HG03025 (cell line): ENCODE results near the gene FANCE.

Experiments used
- ATAC-seq: cut with Tn5 transposase; IDR thresholded peaks from one replicate; pipeline ENCODE4 v1.9.1; 2021; ENCODE audit warnings: mild to moderate bottlenecking, moderate library complexity; ENCODE audit not compliant: unreplicated experiment, low FRiP score

FANCE gene

GRCh38 chr6:35483062-35483461 is 30.9 kb downstream of the FANCE start:
- ATAC-seq = no peak

- no peak for ATAC-seq
These were observed 31.4 kb downstream of the FANCE start for GRCh38 chr6:35483490-35483889.

GRCh38 chr6:35483893-35484645 is 31.9 kb downstream of the FANCE start:
- ATAC-seq = no peak

- ATAC-seq = no peak
These were observed 32.8 kb downstream of the FANCE start for GRCh38 chr6:35484921-35485392.

GRCh38 chr6:35485402-35485877 is 33.3 kb downstream of the FANCE start:
- ATAC-seq = no peak

- no peak for ATAC-seq
These were observed 34.1 kb downstream of the FANCE start for GRCh38 chr6:35486005-35486925.

- ATAC-seq = no peak
These were observed 35.7 kb downstream of the FANCE start for GRCh38 chr6:35487658-35488516.

GRCh38 chr6:35488517-35488862 is 36.4 kb downstream of the FANCE start:
- no peak for ATAC-seq

GRCh38 chr6:35489066-35489465 is 36.9 kb downstream of the FANCE start:
- ATAC-seq = no peak

GRCh38 chr6:35489995-35490791 is 38.1 kb downstream of the FANCE start:
- no peak for ATAC-seq

GRCh38 chr6:35490821-35491557 is 38.9 kb downstream of the FANCE start:
- ATAC-seq = no peak

GRCh38 chr6:35491558-35492257 is 39.6 kb downstream of the FANCE start:
- no peak for ATAC-seq

GRCh38 chr6:35492258-35492973 is 40.3 kb downstream of the FANCE start:
- ATAC-seq = no peak

GRCh38 chr6:35492974-35493284 is 40.8 kb downstream of the FANCE start:
- no peak for ATAC-seq

GRCh38 chr6:35493307-35493983 is 41.3 kb downstream of the FANCE start:
- no peak for ATAC-seq

- no peak for ATAC-seq
These were observed 42.0 kb downstream of the FANCE start for GRCh38 chr6:35494161-35494563.

- ATAC-seq = no peak
These were observed 43.3 kb downstream of the FANCE start for GRCh38 chr6:35495258-35496035.
